NCI-H1417 (cell line): Measurements from ENCODE around the gene SLC6A5.
"Not testable (repeated sequence)": the region's sequence is repeated elsewhere in the genome, so short reads cannot be mapped to it uniquely, and the experiment has no call there.

Source experiments
- DNase-seq, 3 experiments: peaks; one replicate each; lab custom pipeline; 2025; lab: John Stamatoyannopoulos, UW

The SLC6A5 gene

DNA sequence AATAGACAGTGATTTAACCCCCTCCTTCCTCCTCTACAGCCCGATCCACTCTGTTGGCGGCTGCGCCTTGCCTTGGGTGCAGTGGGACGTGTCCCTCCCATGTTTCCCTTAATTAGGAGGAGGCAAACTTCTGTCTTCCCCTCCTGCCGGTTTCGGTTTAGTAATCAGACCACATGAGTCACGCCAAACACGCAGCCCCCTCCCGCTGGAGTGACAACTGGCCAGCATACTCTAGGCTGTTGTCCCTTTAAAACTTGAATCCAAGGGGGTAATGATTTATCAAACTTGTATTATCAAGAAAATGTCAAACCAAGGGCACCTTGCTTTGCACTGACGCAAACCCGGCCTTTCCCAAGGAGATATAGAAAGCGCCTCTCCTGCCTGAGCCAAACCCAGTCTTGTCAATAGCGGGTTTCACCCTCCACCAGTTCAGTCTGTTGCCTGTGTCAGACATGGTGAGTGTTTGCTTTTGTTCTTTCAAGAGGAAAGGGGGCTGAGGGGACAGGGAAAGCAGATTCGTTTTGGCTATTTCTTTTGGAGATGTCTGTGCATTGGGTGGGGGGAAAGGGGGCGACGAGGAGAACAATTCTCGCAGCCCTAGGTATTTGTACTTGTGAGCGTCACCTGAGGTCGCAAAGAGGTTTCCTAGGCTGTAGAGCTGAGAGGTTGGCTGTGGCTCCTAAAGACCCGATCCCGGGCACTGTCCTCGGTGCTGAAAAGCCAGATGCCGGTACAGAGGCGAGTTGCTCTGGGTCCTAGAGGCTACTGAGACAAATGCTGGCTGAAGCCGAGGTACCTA, at the start of gene SLC6A5:
TSS of gene SLC6A5 (plus strand) at position 388 of the 799 bp plus-strand sequence. CDS start at position 453, 65 bp downstream.
- DNase-seq: no peak

- DNase-seq: no peak
These were observed 48.3 kb upstream of the SLC6A5 start for GRCh38 chr11:20551096-20551495.

- no peak for DNase-seq
These were observed 43.6 kb upstream of the SLC6A5 start for GRCh38 chr11:20555783-20556182.

GRCh38 chr11:20556396-20556795, 43.0 kb upstream of the SLC6A5 start:
- not testable (repeated sequence) for DNase-seq

DNA sequence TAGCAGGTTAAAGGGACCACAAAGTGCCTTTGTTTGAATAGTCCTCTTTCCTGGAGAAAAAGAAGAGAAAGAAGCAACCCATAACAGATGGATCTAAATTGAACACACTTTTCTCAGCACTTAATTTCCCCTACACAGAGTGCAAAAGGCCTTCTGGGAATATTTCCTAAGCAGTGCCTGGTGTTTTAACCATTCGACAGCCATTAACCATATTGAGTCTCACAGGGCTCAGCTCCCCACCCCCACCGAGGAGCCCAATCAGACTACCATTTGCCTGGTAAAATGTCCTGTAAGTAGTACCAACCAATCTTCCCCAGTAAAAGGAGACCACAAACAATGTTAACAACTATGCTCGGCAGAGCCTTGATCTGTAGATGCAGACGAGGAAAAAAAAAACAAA, 40.7 kb upstream of the SLC6A5 start:
- no peak for DNase-seq

DNA sequence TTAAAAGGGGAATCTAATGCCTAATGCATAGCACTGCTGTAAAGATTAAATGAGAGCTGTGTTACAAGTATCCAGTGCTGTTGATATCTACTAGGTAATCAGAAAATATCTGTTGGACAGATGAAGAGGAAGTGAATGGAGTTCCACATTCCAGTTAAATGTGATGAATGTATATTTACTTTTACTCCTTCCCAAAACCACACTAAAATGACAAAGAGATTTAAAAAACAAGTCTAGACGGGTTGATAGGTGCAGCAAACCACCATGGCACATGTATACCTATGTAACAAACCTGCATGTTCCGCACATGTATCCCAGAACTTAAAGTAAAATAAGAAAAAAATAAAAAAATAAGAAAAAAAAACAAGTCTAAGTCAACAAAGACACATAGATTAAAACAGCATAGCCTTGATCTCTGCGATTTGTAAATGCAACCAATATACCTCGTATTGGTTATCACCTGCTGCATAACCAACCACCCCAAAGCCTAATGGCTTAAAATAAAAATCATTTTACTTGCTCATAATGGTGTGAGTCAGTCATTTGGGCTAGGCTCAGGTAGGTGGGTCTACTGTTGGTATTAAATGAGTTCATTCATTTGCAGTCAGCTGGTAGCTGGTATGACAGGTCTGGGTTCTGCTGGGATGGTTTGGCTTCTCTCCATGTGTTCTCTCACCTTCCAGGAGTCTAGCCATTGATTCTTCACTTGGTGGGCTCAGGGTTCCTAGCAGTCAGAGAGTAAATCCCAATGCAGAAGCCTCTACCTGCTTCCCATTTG, 39.7 kb upstream of the SLC6A5 start:
- no peak for DNase-seq

DNA sequence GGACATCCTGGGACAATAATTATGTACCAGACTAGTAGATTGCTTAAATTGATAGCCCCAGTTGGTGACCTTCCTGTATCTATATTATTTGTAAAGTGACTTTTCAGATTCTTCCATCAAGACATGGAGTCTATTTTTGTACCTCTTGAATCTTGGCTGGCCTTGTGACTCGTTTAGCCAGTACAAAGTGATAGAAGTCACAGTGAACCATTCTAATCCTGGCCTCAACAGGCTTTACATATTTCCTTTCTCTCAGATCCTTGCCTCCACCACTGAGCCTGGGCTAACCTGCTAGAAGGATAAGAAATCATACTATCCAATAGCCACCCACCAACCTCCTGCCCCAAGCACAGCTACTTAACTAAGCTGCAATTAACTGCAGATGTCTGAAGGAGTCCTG, 37.5 kb upstream of the SLC6A5 start:
- no peak for DNase-seq

DNA sequence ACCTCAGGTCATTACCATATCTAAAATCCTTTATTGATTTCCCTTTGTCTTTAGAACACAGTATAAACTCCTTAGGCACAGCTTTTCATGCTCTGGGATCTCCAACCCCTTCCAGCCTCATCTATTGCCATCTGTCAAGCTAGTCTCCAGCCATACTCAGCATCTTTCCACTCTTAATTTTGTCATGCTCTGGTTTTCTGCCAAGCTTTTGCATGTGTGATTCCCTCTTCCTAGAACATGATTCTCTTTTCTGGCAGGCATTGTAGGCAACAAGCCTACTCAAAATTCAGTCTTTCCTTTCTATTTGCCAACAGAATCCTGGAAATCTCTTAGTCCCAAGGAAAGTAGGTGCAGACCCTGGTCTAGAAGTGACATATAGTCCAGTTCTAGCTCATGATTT, 35.5 kb upstream of the SLC6A5 start:
- no peak for DNase-seq

DNA sequence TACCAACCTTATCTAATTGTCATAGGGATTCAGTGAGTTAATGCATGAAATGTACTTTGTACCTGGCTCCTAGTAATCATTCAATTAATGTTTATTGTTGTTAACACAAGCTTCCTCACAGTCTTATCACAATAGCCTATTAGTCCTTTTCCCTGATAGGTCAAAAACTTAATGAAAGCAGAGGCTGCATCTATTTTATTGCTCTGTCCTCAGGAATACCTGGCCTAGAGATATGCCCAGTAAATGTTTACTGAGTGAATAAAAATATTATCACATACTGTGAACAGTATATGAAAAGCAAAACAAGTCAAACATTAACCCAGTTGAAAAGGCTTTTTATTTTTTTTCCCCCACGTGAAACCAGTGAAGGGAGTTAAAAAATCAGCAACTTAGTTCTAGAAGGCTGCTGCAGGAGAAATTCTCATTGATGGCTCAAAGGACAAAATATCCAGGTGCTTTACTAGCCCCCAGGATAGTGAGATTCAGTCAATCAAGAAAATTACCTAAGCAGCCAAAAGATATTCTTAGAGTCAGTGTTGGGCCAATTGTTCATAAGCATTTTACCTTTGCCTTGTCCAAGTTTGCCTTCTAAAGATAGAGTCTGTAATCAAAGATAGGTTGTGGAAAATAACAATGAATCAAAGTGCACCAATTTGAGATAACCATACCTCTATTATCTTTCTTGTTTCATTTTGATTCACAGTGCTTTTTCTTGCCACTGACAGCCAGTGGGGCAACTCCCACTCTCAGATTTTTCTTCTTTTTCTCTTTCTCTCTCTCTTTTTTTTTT, 34.4 kb upstream of the SLC6A5 start:
- no peak for DNase-seq

DNA sequence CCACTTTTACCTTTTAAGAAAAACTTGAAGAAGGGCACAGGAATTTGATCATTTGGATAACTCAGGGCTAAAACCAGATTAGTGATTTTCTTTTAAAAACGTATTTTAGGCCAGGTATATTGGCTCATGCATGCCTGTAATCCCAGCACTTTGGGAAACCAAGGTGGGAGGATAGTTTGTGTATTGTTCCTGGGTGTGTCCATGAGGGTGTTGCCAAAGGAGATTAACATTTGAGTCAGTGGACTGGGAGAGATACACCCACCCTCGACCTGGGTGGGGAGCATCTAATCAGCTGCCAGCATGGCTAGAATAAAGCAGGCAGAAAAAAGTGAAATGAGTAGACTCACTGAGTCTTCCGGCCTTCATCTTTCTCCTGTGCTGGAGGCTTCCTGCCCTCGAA, 33.3 kb upstream of the SLC6A5 start:
- not testable (repeated sequence) for DNase-seq

DNA sequence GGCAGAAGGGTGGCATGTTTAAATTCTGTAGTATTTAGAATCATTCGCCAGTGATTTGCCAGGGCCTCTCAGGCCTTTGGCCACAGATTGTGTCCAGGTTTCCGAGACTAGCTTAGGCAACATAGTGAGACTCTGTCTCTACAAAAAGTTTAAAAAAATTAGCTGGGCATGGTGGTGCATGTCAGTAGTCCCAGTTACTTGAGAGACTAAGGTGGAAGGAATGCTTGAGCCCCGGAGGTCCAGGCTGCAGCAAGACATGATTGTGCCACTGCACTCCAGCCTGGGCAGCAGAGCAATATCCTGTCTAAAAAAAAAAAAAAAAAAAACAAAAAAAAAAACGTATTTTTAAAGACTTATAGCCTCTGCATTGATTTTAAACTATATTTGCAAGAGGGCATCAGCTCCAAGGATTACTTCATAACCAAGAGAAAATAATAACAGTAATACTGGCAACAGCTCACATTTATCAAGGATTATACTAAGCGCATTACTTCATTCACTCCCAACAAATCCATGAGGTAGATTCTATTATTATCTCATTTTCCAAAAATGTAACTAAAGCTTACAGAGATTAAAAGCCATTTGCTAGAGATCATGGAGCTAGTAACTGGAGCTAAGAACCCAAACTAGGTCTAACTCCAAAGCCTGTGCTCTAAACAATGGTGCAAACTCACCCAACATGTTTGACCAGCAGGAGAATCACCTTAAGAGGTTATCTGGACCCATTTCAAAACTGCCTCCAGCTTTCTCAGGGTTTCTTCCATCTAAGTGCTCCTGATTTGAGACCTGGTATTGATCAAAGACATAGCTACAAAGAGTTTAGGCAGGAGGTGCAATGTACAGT, 32.6 kb upstream of the SLC6A5 start:
- DNase-seq: no peak

DNA sequence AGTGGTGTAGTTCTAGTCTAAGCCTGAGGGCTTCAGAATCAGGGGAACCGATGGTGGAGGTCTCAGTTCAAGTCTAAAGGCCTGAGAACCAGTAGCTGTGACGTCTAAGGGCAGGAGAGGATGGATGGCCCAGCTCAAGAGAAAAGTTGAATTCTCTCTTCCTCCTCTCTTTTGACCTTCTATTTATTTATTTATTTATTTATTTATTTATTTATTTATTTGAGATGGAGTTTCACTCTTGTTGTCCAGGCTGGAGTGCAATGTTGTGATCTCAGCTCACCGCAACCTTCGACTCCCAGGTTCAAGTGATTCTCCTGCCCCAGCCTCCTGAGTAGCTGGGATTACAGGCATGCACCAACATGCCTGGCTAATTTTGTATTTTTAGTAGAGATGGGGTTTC, 19.7 kb upstream of the SLC6A5 start:
- DNase-seq: not testable (repeated sequence)

DNA sequence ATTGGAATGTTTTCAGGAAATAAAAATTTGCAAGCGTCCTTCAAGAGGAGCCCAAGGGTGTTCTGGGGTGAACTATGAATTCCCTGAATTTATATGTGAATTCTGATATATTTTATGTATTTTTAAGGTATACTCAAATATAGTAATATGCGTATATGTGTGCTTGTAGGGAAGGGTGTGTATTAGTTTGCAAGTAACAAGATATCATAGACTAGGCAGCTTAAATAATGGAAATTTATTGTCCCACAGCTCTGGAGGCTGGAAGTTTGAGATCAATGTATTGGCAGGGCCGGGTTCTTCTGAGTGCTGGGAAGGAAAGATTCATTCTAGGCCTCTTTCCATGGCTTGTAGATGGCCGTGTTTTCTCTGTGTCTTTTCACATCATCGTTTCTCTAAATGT, 16.2 kb upstream of the SLC6A5 start:
- DNase-seq: no peak

- no peak for DNase-seq
These were observed 15.2 kb upstream of the SLC6A5 start for GRCh38 chr11:20584093-20584774.

GRCh38 chr11:20589796-20590195, 9.6 kb upstream of the SLC6A5 start:
- peak in 1 of 3 experiments; percentile 23 for DNase-seq

- no peak for DNase-seq
These were observed 9.0 kb upstream of the SLC6A5 start for GRCh38 chr11:20590381-20590780.

DNA sequence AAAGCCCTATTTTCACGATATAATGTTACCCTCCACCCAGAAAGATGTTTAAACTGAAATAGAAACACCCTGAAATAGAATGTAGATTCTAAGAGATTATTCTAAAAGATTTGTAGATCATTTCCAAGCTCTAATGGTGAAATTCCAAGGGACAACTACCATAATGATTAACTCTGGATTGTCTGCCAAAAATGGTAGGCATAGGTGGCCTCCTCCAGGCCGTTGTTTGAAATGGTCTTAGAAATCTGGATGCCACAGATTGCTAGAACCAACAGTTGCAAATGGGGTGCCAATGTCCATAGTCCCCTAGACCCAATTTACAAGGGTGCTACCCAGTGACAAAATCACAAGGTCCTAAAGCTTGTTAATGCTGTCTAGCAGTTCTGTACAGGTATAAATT, 6.7 kb upstream of the SLC6A5 start:
- no peak for DNase-seq

- DNase-seq: no peak
These were observed 4.9 kb upstream of the SLC6A5 start for GRCh38 chr11:20594274-20595061.

- no peak for DNase-seq
These were observed 4.3 kb upstream of the SLC6A5 start for GRCh38 chr11:20595101-20595500.
